Thymus (tissue), 11 donors: Measurements from ENCODE around the gene UBE4B. TPM values are rescaled to one million over a fixed set of nuclear protein-coding genes. Genes with fewer than 3 reads are reported as not detected.
A peak's percentile ranks its signal among the peaks of the same experiment; 100 is the strongest.

Experiments
- DNase-seq, 9 donors: peaks; one replicate each; pipeline ENCODE4 v3.0.0-alpha.2; 2013; ENCODE audit warnings: low spot score in 9 of 9, low read depth in 6 of 9, missing footprints in 1 of 9
- H3K27ac ChIP-seq, 2 donors: one replicate each; pipeline ENCODE4 v1.5.1; 2013; ENCODE audit warnings: control low read depth in 1 of 2, low read depth in 1 of 2, low read length in 1 of 2, mild to moderate bottlenecking in 1 of 2, moderate library complexity in 1 of 2
- H3K27me3 ChIP-seq, 2 donors: one replicate each; pipeline ENCODE4 v1.5.1; 2013; ENCODE audit warnings: low read length in 1 of 2; ENCODE audit not compliant: control insufficient read depth in 2 of 2, insufficient read depth in 1 of 2
- H3K36me3 ChIP-seq, 2 donors: one replicate each; pipeline ENCODE4 v1.5.1; 2013; ENCODE audit warnings: low read length in 1 of 2, mild to moderate bottlenecking in 1 of 2, moderate library complexity in 1 of 2; ENCODE audit not compliant: control insufficient read depth in 2 of 2, insufficient read depth in 2 of 2
- H3K4me1 ChIP-seq, 2 donors: one replicate each; pipeline ENCODE4 v1.5.1; 2013; ENCODE audit warnings: low read length in 2 of 2; ENCODE audit not compliant: control insufficient read depth in 2 of 2, insufficient read depth in 2 of 2
- H3K4me3 ChIP-seq, 2 donors: one replicate each; pipeline ENCODE4 v1.5.1; 2013; ENCODE audit warnings: low read length in 2 of 2, control low read depth in 1 of 2, mild to moderate bottlenecking in 1 of 2
- H3K9me3 ChIP-seq, 2 donors: one replicate each; pipeline ENCODE4 v1.5.1; 2013; ENCODE audit warnings: low read length in 1 of 2, mild to moderate bottlenecking in 1 of 2; ENCODE audit not compliant: control insufficient read depth in 2 of 2, insufficient read depth in 1 of 2
- WGBS: extraction: QIAGEN DNeasy Blood & Tissue Kit; methylation state at CpG from one replicate; pipeline ENCODE4 v1.1.7; 2013; 5-methylcytosine and 5-hydroxymethylcytosine counted together
- polyA plus RNA-seq: library from polyadenylated mRNA; stranded (reverse); fragments of 200-250 nt; gene quantifications from one replicate; pipeline ENCODE4 v1.2.3, GENCODE V29; 2013
- total RNA-seq: library from RNA; stranded (reverse); fragments of 120-200 nt; gene quantifications from one replicate; pipeline ENCODE4 v1.2.4, GENCODE V29; 2013
- donor health status: healthy.

The UBE4B gene
- total and polyA plus RNA-seq, 2 donors = 16.3 to 20.5 TPM

GRCh38 chr1:10060311-10061100 is 27.7 kb downstream of the UBE4B start:
- H3K4me1 ChIP-seq = peaks cover 0 to 4% of the 10 kb centered on the region in 2 donors
- H3K4me3 ChIP-seq = no peak overlapping the region
- H3K27ac ChIP-seq = no peak overlapping the region
- no peak for DNase-seq
- 97% methylated on average over 8 of the region's 8 CpGs for WGBS
- peaks cover 8 to 15% of the 10 kb centered on the region in 2 donors for H3K36me3 ChIP-seq
- H3K9me3 ChIP-seq = no peaks in the 10 kb centered on the region
- no peaks in the 10 kb centered on the region for H3K27me3 ChIP-seq

GRCh38 chr1:10061276-10061675 is 28.5 kb downstream of the UBE4B start:
- Histone ChIP-seq H3K36me3 (peaks cover 8 to 15% of the 10 kb centered on the region in 2 donors), H3K9me3 (no peaks in the 10 kb centered on the region), H3K27ac (no peak overlapping the region), H3K4me1 (peaks cover 0 to 6% of the 10 kb centered on the region in 2 donors), H3K27me3 (no peaks in the 10 kb centered on the region), H3K4me3 (no peak overlapping the region)
- DNase-seq = no peak
- WGBS = 98% methylated on average over 5 of the region's 5 CpGs

GRCh38 chr1:10063878-10064277 is 31.1 kb downstream of the UBE4B start:
- Histone ChIP-seq H3K27me3 (no peaks in the 10 kb centered on the region), H3K9me3 (no peaks in the 10 kb centered on the region), H3K36me3 (peaks cover 3 to 11% of the 10 kb centered on the region in 2 donors), H3K27ac (no peak overlapping the region), H3K4me1 (peaks cover 0 to 6% of the 10 kb centered on the region in 2 donors), H3K4me3 (no peak overlapping the region)
- 93% methylated on average over 7 of the region's 7 CpGs for WGBS
- DNase-seq = peak in 1 of 9 donors; percentile 19

- Histone ChIP-seq H3K36me3 (peaks cover 0 to 3% of the 10 kb centered on the region in 2 donors), H3K9me3 (no peaks in the 10 kb centered on the region), H3K4me1 (peaks cover 0 to 6% of the 10 kb centered on the region in 2 donors), H3K27me3 (no peaks in the 10 kb centered on the region), H3K4me3 (no peak overlapping the region), H3K27ac (peak overlapping the region; percentile 62 to 68)
- WGBS = 87% methylated on average over 8 of the region's 8 CpGs
- DNase-seq = no peak
These were observed 31.9 kb downstream of the UBE4B start for GRCh38 chr1:10064416-10065343.

GRCh38 chr1:10065344-10065685 is 32.6 kb downstream of the UBE4B start:
- Histone ChIP-seq H3K9me3 (no peaks in the 10 kb centered on the region), H3K4me1 (peaks cover 0 to 6% of the 10 kb centered on the region in 2 donors)

GRCh38 chr1:10065760-10066159 is 33.0 kb downstream of the UBE4B start:
- DNase-seq = no peak
- WGBS = 84% methylated on average over 3 of the region's 3 CpGs
- Histone ChIP-seq H3K4me3 (no peak overlapping the region), H3K27ac (no peak overlapping the region), H3K36me3 (peaks cover 0 to 3% of the 10 kb centered on the region in 2 donors), H3K9me3 (no peaks in the 10 kb centered on the region), H3K4me1 (peaks cover 0 to 6% of the 10 kb centered on the region in 2 donors), H3K27me3 (no peaks in the 10 kb centered on the region)

More at GRCh38 chr1:10065344-10065685, 32.6 kb downstream of the UBE4B start:
- no peak for DNase-seq
- Histone ChIP-seq H3K4me3 (no peak overlapping the region), H3K27me3 (no peaks in the 10 kb centered on the region), H3K27ac (no peak overlapping the region), H3K36me3 (peaks cover 0 to 3% of the 10 kb centered on the region in 2 donors)
- WGBS = 94% methylated on average over 7 of the region's 7 CpGs

GRCh38 chr1:10068605-10069294 is 36.0 kb downstream of the UBE4B start:
- H3K27me3 ChIP-seq = no peaks in the 10 kb centered on the region
- H3K4me1 ChIP-seq = peaks cover 0 to 6% of the 10 kb centered on the region in 2 donors
- H3K36me3 ChIP-seq = peaks cover 3 to 12% of the 10 kb centered on the region in 2 donors
- H3K27ac ChIP-seq = no peak overlapping the region
- whole genome bisulfite sequencing = 97% methylated on average over 6 of the region's 6 CpGs
- H3K4me3 ChIP-seq = no peak overlapping the region
- DNase-seq = no peak
- H3K9me3 ChIP-seq = no peaks in the 10 kb centered on the region

- H3K36me3 ChIP-seq = peaks cover 2 to 17% of the 10 kb centered on the region in 2 donors
- H3K4me1 ChIP-seq = peaks cover 0 to 5% of the 10 kb centered on the region in 2 donors
- DNase-seq = no peak
- H3K4me3 ChIP-seq = no peak overlapping the region
- H3K27ac ChIP-seq = no peak overlapping the region
- no peaks in the 10 kb centered on the region for H3K27me3 ChIP-seq
- no peaks in the 10 kb centered on the region for H3K9me3 ChIP-seq
- over 99% methylated on average over 4 of the region's 4 CpGs for WGBS
These were observed 37.4 kb downstream of the UBE4B start for GRCh38 chr1:10070206-10070605.
